ENCODE measurements around the gene KRT33A. TPM values are rescaled to one million over a fixed set of nuclear protein-coding genes. Genes with fewer than 3 reads are reported as not detected.

KRT33A gene
- total and polyA plus RNA-seq, 2 experiments from 2014 or later: not detected

- H3K4me3 Mint-ChIP-seq: no peak overlapping the region
- TF ChIP-seq ZNF331 (CRISPR knock-in tag; IDR thresholded peaks at IDR 0.05; ENCODE audit: low read depth) (no peak), STAT1 (IDR thresholded peaks at IDR 0.05; ENCODE audit: unreplicated experiment) (no peak), EZH2phosphoT487 (IDR thresholded peaks at IDR 0.05; ENCODE audit: unreplicated experiment) (no peak), ZNF114 (CRISPR knock-in tag; IDR thresholded peaks at IDR 0.05) (no peak), POLR2AphosphoS5 (IDR thresholded peaks at IDR 0.05; ENCODE audit: low read depth) (no peak), JUNB (IDR thresholded peaks at IDR 0.05; ENCODE audit: unreplicated experiment) (no peak), NANOG (IDR thresholded peaks at IDR 0.05; ENCODE audit: borderline replicate concordance) (no peak), CREB1 (CRISPR knock-in tag; IDR thresholded peaks at IDR 0.05; ENCODE audit: low read depth) (no peak), EZH2 (IDR thresholded peaks at IDR 0.05; ENCODE audit: low read depth, unreplicated experiment) (no peak)
- TF ChIP-seq, protein P1, sequence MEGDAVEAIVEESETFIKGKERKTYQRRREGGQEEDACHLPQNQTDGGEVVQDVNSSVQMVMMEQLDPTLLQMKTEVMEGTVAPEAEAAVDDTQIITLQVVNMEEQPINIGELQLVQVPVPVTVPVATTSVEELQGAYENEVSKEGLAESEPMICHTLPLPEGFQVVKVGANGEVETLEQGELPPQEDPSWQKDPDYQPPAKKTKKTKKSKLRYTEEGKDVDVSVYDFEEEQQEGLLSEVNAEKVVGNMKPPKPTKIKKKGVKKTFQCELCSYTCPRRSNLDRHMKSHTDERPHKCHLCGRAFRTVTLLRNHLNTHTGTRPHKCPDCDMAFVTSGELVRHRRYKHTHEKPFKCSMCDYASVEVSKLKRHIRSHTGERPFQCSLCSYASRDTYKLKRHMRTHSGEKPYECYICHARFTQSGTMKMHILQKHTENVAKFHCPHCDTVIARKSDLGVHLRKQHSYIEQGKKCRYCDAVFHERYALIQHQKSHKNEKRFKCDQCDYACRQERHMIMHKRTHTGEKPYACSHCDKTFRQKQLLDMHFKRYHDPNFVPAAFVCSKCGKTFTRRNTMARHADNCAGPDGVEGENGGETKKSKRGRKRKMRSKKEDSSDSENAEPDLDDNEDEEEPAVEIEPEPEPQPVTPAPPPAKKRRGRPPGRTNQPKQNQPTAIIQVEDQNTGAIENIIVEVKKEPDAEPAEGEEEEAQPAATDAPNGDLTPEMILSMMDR (conservative IDR thresholded peaks at IDR 0.05; ENCODE audit: low read depth in 2 of 2): no peak
- TF ChIP-seq, protein P2, sequence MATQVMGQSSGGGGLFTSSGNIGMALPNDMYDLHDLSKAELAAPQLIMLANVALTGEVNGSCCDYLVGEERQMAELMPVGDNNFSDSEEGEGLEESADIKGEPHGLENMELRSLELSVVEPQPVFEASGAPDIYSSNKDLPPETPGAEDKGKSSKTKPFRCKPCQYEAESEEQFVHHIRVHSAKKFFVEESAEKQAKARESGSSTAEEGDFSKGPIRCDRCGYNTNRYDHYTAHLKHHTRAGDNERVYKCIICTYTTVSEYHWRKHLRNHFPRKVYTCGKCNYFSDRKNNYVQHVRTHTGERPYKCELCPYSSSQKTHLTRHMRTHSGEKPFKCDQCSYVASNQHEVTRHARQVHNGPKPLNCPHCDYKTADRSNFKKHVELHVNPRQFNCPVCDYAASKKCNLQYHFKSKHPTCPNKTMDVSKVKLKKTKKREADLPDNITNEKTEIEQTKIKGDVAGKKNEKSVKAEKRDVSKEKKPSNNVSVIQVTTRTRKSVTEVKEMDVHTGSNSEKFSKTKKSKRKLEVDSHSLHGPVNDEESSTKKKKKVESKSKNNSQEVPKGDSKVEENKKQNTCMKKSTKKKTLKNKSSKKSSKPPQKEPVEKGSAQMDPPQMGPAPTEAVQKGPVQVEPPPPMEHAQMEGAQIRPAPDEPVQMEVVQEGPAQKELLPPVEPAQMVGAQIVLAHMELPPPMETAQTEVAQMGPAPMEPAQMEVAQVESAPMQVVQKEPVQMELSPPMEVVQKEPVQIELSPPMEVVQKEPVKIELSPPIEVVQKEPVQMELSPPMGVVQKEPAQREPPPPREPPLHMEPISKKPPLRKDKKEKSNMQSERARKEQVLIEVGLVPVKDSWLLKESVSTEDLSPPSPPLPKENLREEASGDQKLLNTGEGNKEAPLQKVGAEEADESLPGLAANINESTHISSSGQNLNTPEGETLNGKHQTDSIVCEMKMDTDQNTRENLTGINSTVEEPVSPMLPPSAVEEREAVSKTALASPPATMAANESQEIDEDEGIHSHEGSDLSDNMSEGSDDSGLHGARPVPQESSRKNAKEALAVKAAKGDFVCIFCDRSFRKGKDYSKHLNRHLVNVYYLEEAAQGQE (IDR thresholded peaks at IDR 0.05; ENCODE audit: unreplicated experiment): no peak
- TF ChIP-seq, protein P3, sequence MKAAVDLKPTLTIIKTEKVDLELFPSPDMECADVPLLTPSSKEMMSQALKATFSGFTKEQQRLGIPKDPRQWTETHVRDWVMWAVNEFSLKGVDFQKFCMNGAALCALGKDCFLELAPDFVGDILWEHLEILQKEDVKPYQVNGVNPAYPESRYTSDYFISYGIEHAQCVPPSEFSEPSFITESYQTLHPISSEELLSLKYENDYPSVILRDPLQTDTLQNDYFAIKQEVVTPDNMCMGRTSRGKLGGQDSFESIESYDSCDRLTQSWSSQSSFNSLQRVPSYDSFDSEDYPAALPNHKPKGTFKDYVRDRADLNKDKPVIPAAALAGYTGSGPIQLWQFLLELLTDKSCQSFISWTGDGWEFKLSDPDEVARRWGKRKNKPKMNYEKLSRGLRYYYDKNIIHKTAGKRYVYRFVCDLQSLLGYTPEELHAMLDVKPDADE (IDR thresholded peaks at IDR 0.05): no peak
- TF ChIP-seq, protein P4, sequence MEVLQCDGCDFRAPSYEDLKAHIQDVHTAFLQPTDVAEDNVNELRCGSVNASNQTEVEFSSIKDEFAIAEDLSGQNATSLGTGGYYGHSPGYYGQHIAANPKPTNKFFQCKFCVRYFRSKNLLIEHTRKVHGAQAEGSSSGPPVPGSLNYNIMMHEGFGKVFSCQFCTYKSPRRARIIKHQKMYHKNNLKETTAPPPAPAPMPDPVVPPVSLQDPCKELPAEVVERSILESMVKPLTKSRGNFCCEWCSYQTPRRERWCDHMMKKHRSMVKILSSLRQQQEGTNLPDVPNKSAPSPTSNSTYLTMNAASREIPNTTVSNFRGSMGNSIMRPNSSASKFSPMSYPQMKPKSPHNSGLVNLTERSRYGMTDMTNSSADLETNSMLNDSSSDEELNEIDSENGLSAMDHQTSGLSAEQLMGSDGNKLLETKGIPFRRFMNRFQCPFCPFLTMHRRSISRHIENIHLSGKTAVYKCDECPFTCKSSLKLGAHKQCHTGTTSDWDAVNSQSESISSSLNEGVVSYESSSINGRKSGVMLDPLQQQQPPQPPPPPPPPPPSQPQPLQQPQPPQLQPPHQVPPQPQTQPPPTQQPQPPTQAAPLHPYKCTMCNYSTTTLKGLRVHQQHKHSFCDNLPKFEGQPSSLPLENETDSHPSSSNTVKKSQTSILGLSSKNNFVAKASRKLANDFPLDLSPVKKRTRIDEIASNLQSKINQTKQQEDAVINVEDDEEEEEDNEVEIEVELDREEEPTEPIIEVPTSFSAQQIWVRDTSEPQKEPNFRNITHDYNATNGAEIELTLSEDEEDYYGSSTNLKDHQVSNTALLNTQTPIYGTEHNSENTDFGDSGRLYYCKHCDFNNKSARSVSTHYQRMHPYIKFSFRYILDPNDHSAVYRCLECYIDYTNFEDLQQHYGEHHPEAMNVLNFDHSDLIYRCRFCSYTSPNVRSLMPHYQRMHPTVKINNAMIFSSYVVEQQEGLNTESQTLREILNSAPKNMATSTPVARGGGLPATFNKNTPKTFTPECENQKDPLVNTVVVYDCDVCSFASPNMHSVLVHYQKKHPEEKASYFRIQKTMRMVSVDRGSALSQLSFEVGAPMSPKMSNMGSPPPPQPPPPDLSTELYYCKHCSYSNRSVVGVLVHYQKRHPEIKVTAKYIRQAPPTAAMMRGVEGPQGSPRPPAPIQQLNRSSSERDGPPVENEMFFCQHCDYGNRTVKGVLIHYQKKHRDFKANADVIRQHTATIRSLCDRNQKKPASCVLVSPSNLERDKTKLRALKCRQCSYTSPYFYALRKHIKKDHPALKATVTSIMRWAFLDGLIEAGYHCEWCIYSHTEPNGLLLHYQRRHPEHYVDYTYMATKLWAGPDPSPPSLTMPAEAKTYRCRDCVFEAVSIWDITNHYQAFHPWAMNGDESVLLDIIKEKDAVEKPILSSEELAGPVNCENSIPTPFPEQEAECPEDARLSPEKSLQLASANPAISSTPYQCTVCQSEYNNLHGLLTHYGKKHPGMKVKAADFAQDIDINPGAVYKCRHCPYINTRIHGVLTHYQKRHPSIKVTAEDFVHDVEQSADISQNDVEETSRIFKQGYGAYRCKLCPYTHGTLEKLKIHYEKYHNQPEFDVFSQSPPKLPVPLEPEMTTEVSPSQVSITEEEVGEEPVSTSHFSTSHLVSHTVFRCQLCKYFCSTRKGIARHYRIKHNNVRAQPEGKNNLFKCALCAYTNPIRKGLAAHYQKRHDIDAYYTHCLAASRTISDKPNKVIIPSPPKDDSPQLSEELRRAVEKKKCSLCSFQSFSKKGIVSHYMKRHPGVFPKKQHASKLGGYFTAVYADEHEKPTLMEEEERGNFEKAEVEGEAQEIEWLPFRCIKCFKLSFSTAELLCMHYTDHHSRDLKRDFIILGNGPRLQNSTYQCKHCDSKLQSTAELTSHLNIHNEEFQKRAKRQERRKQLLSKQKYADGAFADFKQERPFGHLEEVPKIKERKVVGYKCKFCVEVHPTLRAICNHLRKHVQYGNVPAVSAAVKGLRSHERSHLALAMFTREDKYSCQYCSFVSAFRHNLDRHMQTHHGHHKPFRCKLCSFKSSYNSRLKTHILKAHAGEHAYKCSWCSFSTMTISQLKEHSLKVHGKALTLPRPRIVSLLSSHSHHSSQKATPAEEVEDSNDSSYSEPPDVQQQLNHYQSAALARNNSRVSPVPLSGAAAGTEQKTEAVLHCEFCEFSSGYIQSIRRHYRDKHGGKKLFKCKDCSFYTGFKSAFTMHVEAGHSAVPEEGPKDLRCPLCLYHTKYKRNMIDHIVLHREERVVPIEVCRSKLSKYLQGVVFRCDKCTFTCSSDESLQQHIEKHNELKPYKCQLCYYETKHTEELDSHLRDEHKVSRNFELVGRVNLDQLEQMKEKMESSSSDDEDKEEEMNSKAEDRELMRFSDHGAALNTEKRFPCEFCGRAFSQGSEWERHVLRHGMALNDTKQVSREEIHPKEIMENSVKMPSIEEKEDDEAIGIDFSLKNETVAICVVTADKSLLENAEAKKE (CRISPR knock-in tag; IDR thresholded peaks at IDR 0.05): no peak
- Histone ChIP-seq H3F3A (replicated peaks; ENCODE audit: low read depth) (no peaks in the 10 kb centered on the region), H3K27me3 (ENCODE audit: insufficient read depth) (no peaks in the 10 kb centered on the region), H3K79me2 (replicated peaks; ENCODE audit: insufficient read depth) (no peaks in the 10 kb centered on the region), H3K4me1 (ENCODE audit: insufficient read depth) (no peaks in the 10 kb centered on the region), H3K4me2 (no peak overlapping the region), H3K4me3 (no peak overlapping the region), H4K20me1 (replicated peaks; ENCODE audit: insufficient read depth) (0 out of 2 replicates have a peak, but pooled peaks cover 4% of the 10 kb centered on the region), H2AFZ (no peak overlapping the region), H3K27ac (ENCODE audit: low read depth) (no peak overlapping the region), H3K9me2 (ENCODE audit: insufficient read depth) (peaks cover 6% of the 10 kb centered on the region; the same call in 1 of the 2 replicates), H3K36me3 (ENCODE audit: insufficient read depth) (no peaks in the 10 kb centered on the region)
- H3K9me3 Mint-ChIP-seq: no peaks in the 10 kb centered on the region
- no peak overlapping the region for H3K27ac Mint-ChIP-seq
- DNase-seq (ENCODE audit: low spot score) (no peak), ATAC-seq (no peak)
- H3K36me3 Mint-ChIP-seq (ENCODE audit: low read depth): no peaks in the 10 kb centered on the region
- H3K4me1 Mint-ChIP-seq: no peaks in the 10 kb centered on the region
- H3K27me3 Mint-ChIP-seq (ENCODE audit: insufficient read depth, low read depth, poor library complexity): peaks cover 2% of the 10 kb centered on the region
Observed at GRCh38 chr17:41351177-41351576, 549 bp upstream of the KRT33A start.

Measured in GM23338 (cell line).